Bronchial epithelial cell (primary cell): ENCODE measurements around the gene PCAT7. TPM values are rescaled to one million over a fixed set of nuclear protein-coding genes. Genes with fewer than 3 reads are reported as not detected.
A peak's percentile ranks its signal among the peaks of the same experiment; 100 is the strongest.
"Not testable (repeated sequence)": the region's sequence is repeated elsewhere in the genome, so short reads cannot be mapped to it uniquely, and the experiment has no call there.

Experiments
- DNase-seq: peaks from one replicate; pipeline ENCODE4 v3.0.0-alpha.2; 2010; ENCODE audit warnings: low read depth
- FAIRE-seq: peaks from 2 replicates; lab custom pipeline; 2011; peaks lifted over from hg19 to GRCh38; lab: Jason Lieb, UNC
- H3K27me3 ChIP-seq: 2 replicates; pipeline ENCODE4 v1.5.1; 2011; ENCODE audit warnings: low read length; ENCODE audit not compliant: control insufficient read depth, insufficient read depth
- H3K36me3 ChIP-seq: 2 replicates; pipeline ENCODE4 v1.5.1; 2011; ENCODE audit warnings: low read length; ENCODE audit not compliant: control insufficient read depth, insufficient read depth
- H3K4me3 ChIP-seq: 2 replicates; pipeline ENCODE4 v1.5.1; 2011; ENCODE audit warnings: mild to moderate bottlenecking, low read depth, low read length, control low read depth
- total RNA-seq: library from RNA; depleted of rRNA; stranded (reverse); fragments of >200 nt; gene quantifications from 2 replicates; pipeline ENCODE4 v1.2.1, GENCODE V29; 2014
- TF ChIP-seq, protein P1 (sequence below): IDR thresholded peaks from 2 replicates; pipeline ENCODE4 v1.5.1; 2011; ENCODE audit warnings: mild to moderate bottlenecking, moderate library complexity, low read length, control low read depth, inconsistent platforms; ENCODE audit not compliant: insufficient read depth, severe bottlenecking

The PCAT7 gene
- total RNA-seq, 1 donor from 2014 or later, result not detected

DNA sequence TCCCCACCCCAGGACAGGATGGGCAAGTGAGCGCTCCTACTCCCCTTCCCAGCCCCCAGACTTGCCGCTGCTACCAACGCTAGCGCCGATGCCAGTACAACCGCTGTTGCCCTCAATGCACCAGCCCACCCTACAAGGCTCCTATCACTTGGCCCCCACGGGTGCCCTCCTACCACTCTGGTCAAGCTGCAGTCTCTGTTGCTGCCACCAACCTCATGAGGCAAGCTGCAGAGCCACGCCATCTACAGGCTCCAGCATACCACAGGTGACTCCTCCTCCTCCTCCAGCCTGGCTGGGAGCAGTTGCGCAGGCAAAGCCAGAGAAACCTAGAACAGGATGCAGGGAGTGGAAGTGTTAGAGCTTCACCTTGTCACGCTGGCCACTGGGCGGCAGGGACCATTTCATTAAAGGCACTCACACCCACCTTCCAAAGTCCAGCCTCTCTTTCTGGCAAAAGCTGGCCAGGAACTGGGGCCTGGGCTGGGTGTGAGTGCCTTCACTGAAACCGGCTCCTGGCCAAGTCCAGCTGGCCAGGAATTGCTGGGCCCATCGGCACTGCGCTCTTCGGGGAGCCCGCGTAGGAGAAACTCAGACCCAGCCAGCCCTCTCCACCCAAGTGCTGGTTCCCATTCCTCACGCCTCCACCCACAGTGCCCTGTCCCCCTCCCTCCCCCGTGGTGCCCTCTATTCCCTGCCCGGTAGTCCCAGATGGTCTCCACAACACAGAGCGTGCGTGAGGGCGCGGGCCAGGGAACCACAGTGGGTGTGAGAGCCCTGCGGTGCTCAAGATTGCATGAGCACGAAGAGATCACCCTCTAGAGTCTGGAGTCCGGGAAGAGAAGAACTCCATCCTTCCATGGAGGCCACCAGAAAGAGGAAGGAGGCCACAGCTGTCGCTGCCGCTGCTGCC, 1.6 kb upstream of the PCAT7 start:
- FAIRE-seq, result no peak

DNA sequence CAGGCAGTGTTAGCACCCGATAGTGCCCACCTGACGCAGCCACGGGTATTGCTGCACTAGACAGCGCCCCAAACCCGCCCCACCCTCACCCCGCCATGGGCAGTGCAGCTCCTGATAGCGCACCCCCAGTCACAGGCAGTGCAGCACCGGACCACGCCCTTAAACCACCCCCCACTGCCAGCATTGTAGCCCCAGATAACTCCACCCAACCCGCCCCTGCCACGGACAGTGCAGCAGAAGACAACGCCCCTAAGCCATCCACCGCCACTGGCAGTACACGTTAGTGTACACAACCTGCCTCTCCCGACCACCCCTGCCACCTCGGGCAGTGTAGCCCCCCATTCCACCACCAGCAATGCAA, 825 bp upstream of the PCAT7 start:
- no peak overlapping the region for H3K4me3 ChIP-seq
- FAIRE-seq (no peak), DNase-seq (no peak)
- H3K36me3 ChIP-seq, result no peaks in the 10 kb centered on the region
- H3K27me3 ChIP-seq, result no peaks in the 10 kb centered on the region
- TF ChIP-seq, protein P1, sequence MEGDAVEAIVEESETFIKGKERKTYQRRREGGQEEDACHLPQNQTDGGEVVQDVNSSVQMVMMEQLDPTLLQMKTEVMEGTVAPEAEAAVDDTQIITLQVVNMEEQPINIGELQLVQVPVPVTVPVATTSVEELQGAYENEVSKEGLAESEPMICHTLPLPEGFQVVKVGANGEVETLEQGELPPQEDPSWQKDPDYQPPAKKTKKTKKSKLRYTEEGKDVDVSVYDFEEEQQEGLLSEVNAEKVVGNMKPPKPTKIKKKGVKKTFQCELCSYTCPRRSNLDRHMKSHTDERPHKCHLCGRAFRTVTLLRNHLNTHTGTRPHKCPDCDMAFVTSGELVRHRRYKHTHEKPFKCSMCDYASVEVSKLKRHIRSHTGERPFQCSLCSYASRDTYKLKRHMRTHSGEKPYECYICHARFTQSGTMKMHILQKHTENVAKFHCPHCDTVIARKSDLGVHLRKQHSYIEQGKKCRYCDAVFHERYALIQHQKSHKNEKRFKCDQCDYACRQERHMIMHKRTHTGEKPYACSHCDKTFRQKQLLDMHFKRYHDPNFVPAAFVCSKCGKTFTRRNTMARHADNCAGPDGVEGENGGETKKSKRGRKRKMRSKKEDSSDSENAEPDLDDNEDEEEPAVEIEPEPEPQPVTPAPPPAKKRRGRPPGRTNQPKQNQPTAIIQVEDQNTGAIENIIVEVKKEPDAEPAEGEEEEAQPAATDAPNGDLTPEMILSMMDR, result no peak

More for the DNA sequence above, 1.6 kb upstream of the PCAT7 start:
- H3K36me3 ChIP-seq, result no peaks in the 10 kb centered on the region
- DNase-seq, result no peak
- no peaks in the 10 kb centered on the region for H3K27me3 ChIP-seq
- no peak overlapping the region for H3K4me3 ChIP-seq
- TF ChIP-seq, protein P1, result no peak

DNA sequence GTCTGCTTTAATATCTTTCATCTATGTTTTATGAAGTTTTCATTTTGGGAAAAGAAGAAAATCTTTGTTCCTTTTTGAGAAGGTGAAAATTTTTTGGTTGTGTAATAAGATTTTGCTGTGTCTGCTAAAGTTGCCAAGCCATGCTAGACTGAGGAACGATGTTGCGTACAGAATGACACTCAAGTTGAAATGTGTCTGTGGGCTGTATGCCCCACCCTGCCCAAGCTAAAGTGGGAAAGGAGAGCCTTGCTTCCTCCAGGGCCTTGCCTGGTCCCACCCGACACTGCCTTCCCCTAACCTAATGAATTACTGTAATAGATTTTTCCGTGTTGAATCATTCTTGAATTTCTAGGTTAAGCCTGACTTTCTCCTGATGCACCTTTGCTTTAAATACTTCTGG, 2.5 kb downstream of the PCAT7 start:
- FAIRE-seq (no peak), DNase-seq (no peak)
- no peaks in the 10 kb centered on the region for H3K36me3 ChIP-seq
- H3K27me3 ChIP-seq, result no peaks in the 10 kb centered on the region
- no peak overlapping the region for H3K4me3 ChIP-seq
- TF ChIP-seq, protein P1, result no peak

DNA sequence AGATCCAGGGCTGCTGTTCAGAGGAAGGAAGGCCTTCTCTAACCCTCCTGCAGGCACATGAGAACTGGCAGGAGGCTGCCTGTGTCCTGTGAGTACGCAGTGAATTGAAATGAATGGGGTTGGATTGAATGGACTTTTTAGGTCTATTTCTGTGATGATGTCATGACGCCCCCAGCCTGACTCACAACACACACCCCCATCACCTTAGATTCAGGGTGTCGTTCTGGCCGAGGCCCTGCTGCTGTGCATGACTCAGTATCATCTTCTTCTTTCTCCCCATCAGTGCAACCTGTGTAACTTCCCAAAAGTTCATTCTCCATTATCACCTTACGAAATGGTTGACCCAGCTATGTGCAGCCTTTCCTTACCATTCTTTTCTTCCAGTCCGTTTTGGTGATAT, 5.4 kb downstream of the PCAT7 start:
- DNase-seq (peak; percentile 27), FAIRE-seq (peak; percentile 62)
- no peaks in the 10 kb centered on the region for H3K27me3 ChIP-seq
- no peaks in the 10 kb centered on the region for H3K36me3 ChIP-seq
- H3K4me3 ChIP-seq, result no peak overlapping the region
- TF ChIP-seq, protein P1, result no peak

DNA sequence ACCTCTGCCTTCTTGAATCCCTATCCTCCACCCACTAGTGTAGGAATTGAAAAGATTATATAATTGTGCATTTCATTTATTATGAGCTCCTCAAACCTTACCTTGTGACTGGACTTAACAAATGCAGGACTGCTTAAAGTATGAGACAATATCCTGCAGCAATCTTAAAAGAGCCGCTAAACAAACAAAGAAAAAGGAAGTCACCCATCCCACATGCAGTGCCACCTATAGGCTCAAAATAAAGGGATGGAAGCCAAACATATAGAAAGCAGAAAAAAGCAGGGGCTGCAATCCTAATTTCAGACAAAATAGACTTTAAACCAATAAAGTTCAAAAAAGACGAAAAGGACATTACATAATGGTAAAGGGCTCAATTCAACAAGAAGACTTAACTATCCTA, 8.7 kb downstream of the PCAT7 start:
- Histone ChIP-seq H3K4me3 (no peak overlapping the region), H3K27me3 (no peaks in the 10 kb centered on the region), H3K36me3 (no peaks in the 10 kb centered on the region)
- TF ChIP-seq, protein P1, result no peak
- FAIRE-seq (no peak), DNase-seq (no peak)

DNA sequence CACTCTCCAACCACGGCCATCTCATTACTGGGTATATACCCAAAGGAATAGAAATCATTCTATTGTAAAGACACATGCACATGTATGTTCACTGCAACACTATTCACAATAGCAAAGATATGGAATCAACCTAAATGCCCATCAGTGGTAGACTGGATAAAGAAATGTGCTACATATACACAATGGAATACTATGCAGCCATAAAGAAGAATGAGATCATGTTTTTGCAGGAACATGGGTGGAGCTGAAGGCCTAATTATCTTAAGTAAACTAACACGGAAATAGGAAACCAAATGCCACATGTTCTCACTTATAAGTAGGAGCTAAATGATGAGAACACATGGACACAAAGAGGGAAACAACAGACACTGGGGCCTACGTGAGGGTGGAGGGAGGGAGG, 9.4 kb downstream of the PCAT7 start:
- not testable (repeated sequence) for DNase-seq, H3K4me3 ChIP-seq, H3K36me3 ChIP-seq, H3K27me3 ChIP-seq, FAIRE-seq
